Mesodermal cell (in vitro differentiated cells): ENCODE data around the gene NEDD4L.

ENCODE experiments used
- H3K27ac ChIP-seq: 2 replicates; pipeline ENCODE4 v1.7.0; 2013; ENCODE audit warnings: mild to moderate bottlenecking, low read depth, low read length, moderate library complexity; ENCODE audit not compliant: severe bottlenecking
- H3K36me3 ChIP-seq: 2 replicates; pipeline ENCODE4 v1.7.1; 2013; ENCODE audit warnings: mild to moderate bottlenecking, low read length, moderate library complexity; ENCODE audit not compliant: control insufficient read depth, insufficient read depth
- H3K4me1 ChIP-seq: one replicate; pipeline ENCODE4 v1.7.1; 2013; ENCODE audit warnings: mild to moderate bottlenecking, low read length; ENCODE audit not compliant: insufficient read depth, control insufficient read depth, poor library complexity, severe bottlenecking
- H3K4me3 ChIP-seq: 2 replicates; pipeline ENCODE4 v1.7.0; 2013; ENCODE audit warnings: low read length, control low read depth, mild to moderate bottlenecking; ENCODE audit not compliant: insufficient read depth, poor library complexity, severe bottlenecking; ENCODE audit errors: extremely low read depth
- H3K9me3 ChIP-seq: 2 replicates; pipeline ENCODE4 v1.7.1; 2013; ENCODE audit warnings: mild to moderate bottlenecking, low read length, moderate library complexity; ENCODE audit not compliant: control insufficient read depth
- WGBS, 2 experiments: methylation state at CpG; one replicate each; pipeline ENCODE4 v1.1.5; 2013; ENCODE audit warnings: missing lambda C conversion rate in 2 of 2; ENCODE audit not compliant: insufficient coverage in 2 of 2; 5-methylcytosine and 5-hydroxymethylcytosine counted together

NEDD4L gene

GRCh38 chr18:58416014-58416703 lies 372.1 kb downstream of the NEDD4L start:
- no peaks in the 10 kb centered on the region for H3K9me3 ChIP-seq
- H3K4me1 ChIP-seq = no peaks in the 10 kb centered on the region
- no peak overlapping the region for H3K27ac ChIP-seq
- no peak overlapping the region for H3K4me3 ChIP-seq
- no peaks in the 10 kb centered on the region for H3K36me3 ChIP-seq
- WGBS, 2 experiments = 87 to 96% methylated on average over 4 to 7 of the region's 7 CpGs

GRCh38 chr18:58416704-58417683 lies 373.0 kb downstream of the NEDD4L start:
- Histone ChIP-seq H3K4me1 (no peaks in the 10 kb centered on the region), H3K27ac (no peak overlapping the region), H3K4me3 (no peak overlapping the region), H3K36me3 (no peaks in the 10 kb centered on the region), H3K9me3 (no peaks in the 10 kb centered on the region)
- 90 to 98% methylated on average over 7 to 10 of the region's 16 CpGs for WGBS, 2 experiments

- H3K36me3 ChIP-seq = no peaks in the 10 kb centered on the region
- 80 to 100% methylated on average over 2 to 5 of the region's 6 CpGs for WGBS, 2 experiments
- H3K27ac ChIP-seq = no peak overlapping the region
- H3K9me3 ChIP-seq = no peaks in the 10 kb centered on the region
- no peaks in the 10 kb centered on the region for H3K4me1 ChIP-seq
- H3K4me3 ChIP-seq = no peak overlapping the region
Observed at GRCh38 chr18:58417752-58418151, 373.7 kb downstream of the NEDD4L start.

GRCh38 chr18:58418361-58418760 lies 374.3 kb downstream of the NEDD4L start:
- no CpG with 5 or more reads among the region's 4 CpGs for WGBS, 2 experiments
- Histone ChIP-seq H3K27ac (no peak overlapping the region), H3K4me3 (no peak overlapping the region)

GRCh38 chr18:58419587-58420199 lies 375.7 kb downstream of the NEDD4L start:
- no peak overlapping the region for H3K4me3 ChIP-seq
- no peaks in the 10 kb centered on the region for H3K9me3 ChIP-seq
- no peak overlapping the region for H3K27ac ChIP-seq
- 73 to 78% methylated on average over 4 of the region's 4 CpGs for WGBS, 2 experiments
- no peaks in the 10 kb centered on the region for H3K36me3 ChIP-seq
- H3K4me1 ChIP-seq = no peaks in the 10 kb centered on the region

More at GRCh38 chr18:58418361-58418760, 374.3 kb downstream of the NEDD4L start:
- Histone ChIP-seq H3K9me3 (no peaks in the 10 kb centered on the region), H3K4me1 (no peaks in the 10 kb centered on the region), H3K36me3 (no peaks in the 10 kb centered on the region)

GRCh38 chr18:58426611-58427010 lies 382.6 kb downstream of the NEDD4L start:
- Histone ChIP-seq H3K9me3 (no peaks in the 10 kb centered on the region), H3K4me1 (no peaks in the 10 kb centered on the region), H3K27ac (no peak overlapping the region), H3K36me3 (no peaks in the 10 kb centered on the region), H3K4me3 (no peak overlapping the region)
- 100% methylated on average over 3 of the region's 4 CpGs for WGBS, 2 experiments

GRCh38 chr18:58427321-58427720 lies 383.3 kb downstream of the NEDD4L start:
- H3K27ac ChIP-seq = no peak overlapping the region
- H3K36me3 ChIP-seq = no peaks in the 10 kb centered on the region
- WGBS, 2 experiments = 98 to 100% methylated on average over 1 to 4 of the region's 5 CpGs
- no peak overlapping the region for H3K4me3 ChIP-seq
- H3K4me1 ChIP-seq = no peaks in the 10 kb centered on the region
- H3K9me3 ChIP-seq = no peaks in the 10 kb centered on the region

- H3K4me1 ChIP-seq = no peaks in the 10 kb centered on the region
- 75 to 79% methylated on average over 6 of the region's 6 CpGs for WGBS, 2 experiments
- H3K27ac ChIP-seq = peak overlapping the region; percentile 11
- H3K4me3 ChIP-seq = no peak overlapping the region
- no peaks in the 10 kb centered on the region for H3K9me3 ChIP-seq
- no peaks in the 10 kb centered on the region for H3K36me3 ChIP-seq
Observed at GRCh38 chr18:58429442-58429841, 385.4 kb downstream of the NEDD4L start.

- no peaks in the 10 kb centered on the region for H3K36me3 ChIP-seq
- no peak overlapping the region for H3K4me3 ChIP-seq
- no peaks in the 10 kb centered on the region for H3K4me1 ChIP-seq
- 83 to 91% methylated on average over 5 of the region's 5 CpGs for WGBS, 2 experiments
- H3K27ac ChIP-seq = no peak overlapping the region
- no peaks in the 10 kb centered on the region for H3K9me3 ChIP-seq
Observed at GRCh38 chr18:58431215-58431614, 387.2 kb downstream of the NEDD4L start.

- no peak overlapping the region for H3K4me3 ChIP-seq
- no CpG with 5 or more reads among the region's 9 CpGs for WGBS, 2 experiments
- H3K27ac ChIP-seq = no peak overlapping the region
- no peaks in the 10 kb centered on the region for H3K9me3 ChIP-seq
- H3K36me3 ChIP-seq = no peaks in the 10 kb centered on the region
- no peaks in the 10 kb centered on the region for H3K4me1 ChIP-seq
Observed at GRCh38 chr18:58432050-58432727, 388.2 kb downstream of the NEDD4L start.
